ENCODE data around the gene CHAF1B.

GRCh38 chr21:36347278-36347961 is 37.8 kb upstream of the CHAF1B start:
- peak; percentile 81 for TF ChIP-seq POLR2AphosphoS5 (IDR thresholded peaks at IDR 0.05)
- no peak for TF ChIP-seq POLR2A (IDR thresholded peaks at IDR 0.05)
- no peak for TF ChIP-seq CTCF (IDR thresholded peaks at IDR 0.05)

Data from prostate gland (tissue), 2 donors.